ENCODE data around the gene ATXN7.

Gene ATXN7

DNA sequence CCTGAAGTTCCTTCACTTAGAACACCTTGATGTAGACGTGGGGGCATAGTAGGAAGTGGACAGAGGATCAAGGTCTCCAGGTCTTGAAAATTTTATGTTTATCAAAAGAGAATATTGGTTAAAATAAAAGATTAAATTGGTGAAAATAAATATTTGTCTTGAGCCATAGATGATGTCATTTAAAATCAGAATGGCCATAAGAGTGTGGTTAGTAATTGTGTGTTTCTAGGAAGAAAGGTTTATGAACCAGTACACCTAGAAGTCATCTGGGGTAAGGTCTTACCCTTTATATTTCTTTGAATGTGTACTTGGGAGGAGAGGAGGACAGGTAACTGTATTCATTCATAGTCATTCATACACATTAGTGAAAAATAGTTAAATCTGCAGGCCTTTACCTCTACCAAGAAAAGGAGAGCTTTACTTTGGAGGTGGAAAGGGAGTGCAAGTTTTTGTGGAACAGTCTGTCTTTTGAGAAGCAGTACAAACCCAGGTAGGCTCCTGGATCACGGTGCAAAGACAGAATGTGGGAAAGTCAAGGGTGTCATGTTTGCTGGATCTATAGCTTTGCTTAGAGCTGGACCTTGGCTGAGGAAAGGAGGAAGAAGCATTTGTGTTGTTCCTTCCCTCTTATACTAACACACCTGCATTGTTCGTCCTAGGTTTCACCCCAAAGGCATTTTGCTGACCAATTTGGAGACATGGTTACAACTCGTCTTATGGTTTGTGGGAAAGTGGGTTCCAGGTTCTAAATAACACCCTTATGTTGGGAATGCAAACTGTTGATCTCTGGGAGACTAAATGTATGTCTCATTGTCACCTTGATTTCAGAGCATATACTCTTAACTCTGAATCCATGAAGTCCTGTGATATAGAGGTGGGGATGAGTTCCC lies 42.3 kb downstream of the ATXN7 start:
- no peak for DNase-seq

DNA sequence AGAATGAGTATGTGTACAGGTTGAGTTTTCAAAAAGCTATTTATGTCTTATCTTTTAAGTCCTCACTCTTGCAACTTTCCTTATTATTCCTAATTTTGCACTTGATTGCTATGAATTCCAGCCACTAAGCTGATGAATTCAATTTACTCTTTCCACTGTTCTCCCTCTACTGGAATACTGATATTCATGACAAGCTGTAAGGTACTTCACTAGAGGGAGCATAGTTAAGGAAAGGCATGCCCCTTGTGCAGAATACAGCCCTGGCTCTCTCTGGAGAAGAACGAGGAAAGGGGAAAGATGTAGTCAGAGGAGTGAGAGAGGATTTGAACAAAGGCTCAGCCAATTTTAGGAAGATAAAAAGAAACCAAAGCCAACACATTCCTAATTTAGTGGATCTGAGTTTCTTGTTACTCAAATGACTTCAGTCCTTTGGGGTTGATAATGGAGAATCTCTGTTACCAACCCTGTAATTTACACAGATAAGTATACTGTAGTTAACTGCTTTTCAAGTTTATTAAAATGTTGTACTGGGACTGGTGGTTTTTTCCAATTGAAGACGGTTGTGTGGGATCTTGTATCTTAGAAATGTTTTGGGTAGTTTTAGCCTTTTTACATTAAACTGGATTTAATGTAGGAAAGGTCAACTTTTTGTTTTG lies 44.5 kb downstream of the ATXN7 start:
- no peak for DNase-seq

DNA sequence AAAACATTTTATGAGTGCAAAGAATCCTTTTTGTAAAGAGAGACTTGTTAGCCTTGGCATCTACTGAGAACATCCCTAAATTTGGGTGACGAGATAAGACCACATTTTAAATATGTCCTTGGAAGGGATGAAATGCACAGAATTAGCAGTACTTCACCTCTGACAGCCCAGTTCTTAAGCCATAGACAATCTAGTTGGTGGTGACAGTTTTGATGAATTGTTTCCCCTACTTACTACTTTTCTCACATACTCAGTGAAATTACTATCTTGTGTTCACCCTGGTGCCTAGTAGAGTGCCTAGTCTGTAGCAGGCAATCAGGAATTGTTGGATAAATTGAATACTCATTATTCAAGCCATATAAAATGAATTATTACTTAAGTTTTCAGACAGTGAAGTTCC lies 45.1 kb downstream of the ATXN7 start:
- DNase-seq, result no peak

DNA sequence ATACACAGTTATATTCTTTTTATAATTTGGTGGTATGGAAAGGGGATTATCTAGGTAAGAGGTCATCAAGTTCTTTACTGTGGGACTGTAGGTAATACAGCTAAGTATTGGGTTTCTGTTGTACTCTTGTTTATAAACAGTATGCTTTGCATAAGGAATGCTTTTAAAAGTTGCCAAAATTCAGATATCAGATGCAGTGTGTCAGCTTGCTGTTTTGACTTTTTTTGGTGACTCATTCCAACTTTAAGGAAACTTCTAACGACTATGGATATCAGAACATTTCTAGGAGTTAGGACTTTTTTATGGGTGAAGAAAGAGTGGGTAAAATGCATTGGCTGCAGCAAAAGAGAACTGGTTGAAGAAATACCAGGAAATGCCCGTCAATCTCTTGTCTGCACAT lies 45.8 kb downstream of the ATXN7 start:
- DNase-seq, result no peak

DNA sequence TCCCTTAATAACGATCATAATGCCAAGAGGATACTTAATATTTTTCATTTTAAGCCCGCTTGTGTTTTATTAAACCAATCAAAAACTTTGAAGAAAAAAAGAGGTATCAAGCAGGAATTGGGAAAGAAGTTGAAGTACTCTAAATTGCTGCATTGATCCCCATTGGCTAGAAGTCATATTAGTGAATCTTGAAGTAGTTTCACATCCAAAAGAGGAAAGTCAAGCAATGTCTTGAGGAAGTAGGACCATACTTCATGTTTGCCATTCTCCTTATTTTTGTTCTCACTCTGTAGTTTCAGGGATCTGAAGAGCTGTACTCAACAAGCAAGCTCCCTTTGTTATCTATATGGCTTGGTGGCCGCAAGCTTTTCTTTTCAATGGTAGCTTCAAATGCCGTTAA lies 46.3 kb downstream of the ATXN7 start:
- no peak for DNase-seq

DNA sequence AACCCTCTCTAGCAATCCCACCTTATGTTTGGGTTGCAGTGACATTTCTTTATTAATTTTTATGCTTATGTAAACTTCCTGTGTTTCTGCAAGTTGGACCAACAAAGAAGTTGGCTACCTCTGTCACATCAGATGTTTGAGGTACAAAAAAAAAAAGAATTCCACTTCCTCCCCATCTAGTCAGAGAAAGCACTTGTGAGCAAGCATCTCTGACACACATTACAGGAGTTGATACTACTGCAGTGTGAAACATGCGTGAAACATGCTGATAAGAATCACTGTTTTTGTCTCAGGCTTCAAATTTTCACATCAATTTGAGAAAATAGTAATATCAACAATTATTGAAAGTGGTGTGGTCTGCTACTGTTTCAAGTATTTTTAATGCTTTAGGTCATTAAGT lies 47.2 kb downstream of the ATXN7 start:
- DNase-seq, result no peak

DNA sequence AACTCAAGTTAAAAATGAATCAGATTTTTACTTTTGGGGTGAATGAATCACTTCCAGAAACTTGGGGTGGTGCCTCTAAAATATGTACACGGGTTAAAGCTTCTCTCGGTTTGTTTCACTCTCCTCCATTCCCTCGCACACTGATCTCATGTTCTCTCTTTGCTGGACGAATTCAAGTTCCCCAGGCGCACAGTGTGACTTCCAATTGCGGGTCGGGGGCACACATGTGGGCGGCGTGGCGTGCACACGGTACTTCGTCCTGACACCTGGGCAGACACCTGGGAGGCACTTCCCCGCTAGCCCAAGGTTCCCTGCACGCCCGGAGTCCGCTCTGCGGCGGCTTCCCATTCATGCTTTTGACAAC lies 47.8 kb downstream of the ATXN7 start:
- no peak for DNase-seq

DNA sequence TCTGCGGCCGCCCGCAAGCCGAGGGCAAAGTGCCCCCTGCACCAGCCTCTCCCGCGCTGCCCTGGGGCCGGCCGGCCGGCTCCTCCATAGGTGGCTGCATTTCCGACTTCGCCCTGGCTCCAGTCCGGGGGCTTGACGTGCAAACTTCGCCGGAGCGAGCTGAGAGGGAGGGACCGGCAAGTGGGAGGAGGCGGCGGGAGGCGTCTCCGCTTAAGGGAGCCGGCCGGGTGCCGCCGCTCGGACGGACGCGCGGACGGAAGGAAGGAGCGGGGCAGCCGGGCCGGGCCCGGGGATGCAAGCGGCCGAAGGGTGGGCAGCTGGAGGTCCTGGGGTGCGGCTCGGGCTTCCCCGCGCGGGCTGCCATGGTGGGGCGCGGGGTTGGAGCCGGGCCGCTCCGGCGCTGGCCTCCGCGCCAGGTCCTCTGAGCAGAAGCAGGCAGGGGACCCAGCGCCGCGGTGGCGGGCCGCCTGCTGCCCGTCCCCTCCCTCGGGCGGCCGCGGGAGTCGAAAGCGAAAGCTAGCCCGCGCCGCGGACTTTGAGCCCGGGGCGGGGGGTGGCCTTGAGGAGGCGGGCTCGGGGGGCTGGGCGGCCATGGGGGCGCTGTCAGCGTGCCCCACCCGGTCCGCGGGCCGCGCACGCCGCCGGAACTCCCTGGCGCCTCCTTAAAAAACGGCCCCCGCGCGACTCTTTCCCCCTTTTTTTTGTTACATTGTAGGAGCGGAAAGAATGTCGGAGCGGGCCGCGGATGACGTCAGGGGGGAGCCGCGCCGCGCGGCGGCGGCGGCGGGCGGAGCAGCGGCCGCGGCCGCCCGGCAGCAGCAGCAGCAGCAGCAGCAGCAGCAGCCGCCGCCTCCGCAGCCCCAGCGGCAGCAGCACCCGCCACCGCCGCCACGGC lies 48.5 kb downstream of the ATXN7 start, which contains the start of gene SCAANT1:
TSS of gene SCAANT1 (minus strand) at position 511 of the 895 bp plus-strand sequence.
- DNase-seq, result peak; percentile 75

DNA sequence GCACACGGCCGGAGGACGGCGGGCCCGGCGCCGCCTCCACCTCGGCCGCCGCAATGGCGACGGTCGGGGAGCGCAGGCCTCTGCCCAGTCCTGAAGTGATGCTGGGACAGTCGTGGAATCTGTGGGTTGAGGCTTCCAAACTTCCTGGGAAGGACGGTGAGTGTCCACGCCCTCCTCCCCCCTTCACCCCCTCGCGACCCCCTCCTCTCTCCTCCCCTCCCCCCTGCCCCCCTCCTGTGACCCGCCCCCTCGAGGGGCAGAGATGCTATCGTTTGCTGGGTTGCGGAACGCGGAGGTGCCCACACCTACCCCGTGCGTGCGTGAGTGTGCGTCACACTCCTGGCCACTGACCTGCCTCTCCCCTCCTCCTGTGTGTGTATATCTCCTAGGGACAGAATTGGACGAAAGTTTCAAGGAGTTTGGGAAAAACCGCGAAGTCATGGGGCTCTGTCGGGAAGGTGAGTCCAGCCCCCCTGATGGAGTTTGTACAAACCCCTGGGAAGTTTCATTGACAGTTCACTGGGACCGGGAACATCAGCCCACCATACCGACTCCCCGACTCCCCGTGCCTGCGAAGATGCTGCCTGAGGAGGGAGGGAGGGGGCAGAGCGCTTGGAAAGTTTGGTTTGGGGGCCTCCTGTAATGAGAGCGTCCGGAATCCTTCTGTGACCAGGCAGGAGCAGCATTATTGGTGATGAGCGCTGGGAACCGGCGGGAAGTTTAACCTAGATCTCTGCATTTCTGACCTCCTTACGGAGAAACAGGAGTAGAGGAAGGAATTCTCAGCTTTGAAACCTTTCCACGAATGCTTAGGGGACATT lies 49.3 kb downstream of the ATXN7 start:
- DNase-seq, result peak; percentile 37

DNA sequence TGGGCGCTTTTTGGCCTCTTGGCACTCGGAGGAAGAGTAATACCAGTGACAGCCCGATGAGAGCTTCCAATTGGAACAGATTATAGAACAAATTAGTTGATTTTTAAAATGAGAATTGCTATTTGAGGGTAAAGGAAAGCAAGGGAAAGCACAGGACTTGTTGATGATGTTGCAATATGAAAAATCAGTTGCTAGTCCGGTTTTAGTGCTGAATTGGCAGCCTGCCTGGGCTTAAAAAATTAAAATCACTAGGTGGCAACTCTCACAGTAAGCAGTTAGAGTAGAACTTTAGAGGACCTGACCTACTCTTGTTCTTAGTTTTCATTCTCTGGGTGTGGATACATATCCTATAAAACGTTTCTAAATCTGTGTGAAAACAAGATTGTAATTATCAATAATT lies 50.6 kb downstream of the ATXN7 start:
- DNase-seq, result no peak

DNA sequence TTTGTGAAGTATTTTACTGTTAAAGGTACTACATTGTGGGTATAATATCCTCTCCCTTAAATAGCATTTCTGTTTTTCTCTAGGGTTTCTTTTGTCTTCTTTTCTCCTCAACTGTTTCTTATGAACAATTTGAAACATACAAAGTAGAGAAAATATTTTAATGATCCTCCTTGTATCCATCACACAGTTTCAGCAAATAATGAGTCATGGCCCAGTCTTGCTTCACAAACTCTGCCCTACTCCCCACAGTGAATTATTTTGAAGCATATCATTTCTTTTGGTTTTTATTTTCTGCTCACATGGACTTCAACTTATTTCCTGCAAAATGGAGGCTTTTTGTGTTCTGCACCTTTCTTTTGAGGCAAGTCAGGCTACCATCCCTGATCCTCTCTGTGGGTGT lies 54.7 kb downstream of the ATXN7 start:
- no peak for DNase-seq

DNA sequence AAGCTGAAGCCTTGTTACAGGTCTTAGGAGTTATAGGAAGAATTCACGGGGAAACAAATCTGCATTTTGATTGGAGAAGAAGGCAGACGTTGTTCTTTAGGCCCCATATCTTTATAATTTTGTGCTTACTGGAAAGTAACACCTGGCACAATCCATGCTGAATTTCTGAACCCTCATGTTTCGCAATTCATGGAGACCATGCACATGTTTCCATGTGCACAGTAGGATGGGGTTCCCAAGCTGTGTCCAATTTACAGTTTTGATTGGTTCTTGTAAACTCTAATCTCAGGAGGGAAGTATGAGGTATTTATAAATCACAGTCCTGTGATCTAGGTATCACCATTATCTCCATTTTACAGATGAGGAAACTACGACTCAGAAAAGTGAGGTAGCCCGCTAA lies 56.3 kb downstream of the ATXN7 start:
- DNase-seq, result no peak

DNA sequence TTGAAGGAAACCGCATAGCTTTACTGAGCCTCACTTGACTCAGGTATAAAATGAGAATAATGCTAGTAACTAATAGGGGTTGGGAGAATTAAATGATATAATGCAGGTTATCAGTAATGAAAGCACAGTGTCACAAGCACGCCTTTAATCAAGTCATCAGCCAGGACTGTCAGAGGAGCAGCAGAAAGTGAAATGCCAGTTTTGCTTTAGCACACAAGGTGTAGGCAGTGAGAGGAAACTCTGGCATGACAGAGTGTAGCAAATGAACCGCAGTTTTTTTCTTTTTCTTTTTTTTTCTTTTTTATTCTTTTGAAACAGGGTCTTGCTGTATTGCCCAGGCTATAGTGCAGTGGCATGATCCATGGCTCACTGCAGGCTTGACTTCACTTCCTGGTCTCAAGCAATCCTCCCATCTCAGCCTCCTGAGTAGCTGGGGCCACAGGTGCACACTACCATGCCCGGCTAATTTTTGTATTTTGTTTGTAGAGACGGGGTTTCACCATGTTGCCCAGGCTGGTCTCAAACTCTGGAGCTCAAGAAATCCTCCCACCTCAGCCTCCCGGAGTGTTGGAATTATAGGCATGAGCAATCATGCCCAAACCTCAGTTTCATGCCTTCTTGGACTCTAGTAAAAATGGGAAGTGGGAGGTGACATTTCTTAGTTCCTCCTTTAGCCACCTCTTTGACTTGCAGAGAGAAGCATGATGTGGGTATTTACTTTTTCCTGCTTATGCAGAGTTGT lies 58.2 kb downstream of the ATXN7 start:
- no peak for DNase-seq

DNA sequence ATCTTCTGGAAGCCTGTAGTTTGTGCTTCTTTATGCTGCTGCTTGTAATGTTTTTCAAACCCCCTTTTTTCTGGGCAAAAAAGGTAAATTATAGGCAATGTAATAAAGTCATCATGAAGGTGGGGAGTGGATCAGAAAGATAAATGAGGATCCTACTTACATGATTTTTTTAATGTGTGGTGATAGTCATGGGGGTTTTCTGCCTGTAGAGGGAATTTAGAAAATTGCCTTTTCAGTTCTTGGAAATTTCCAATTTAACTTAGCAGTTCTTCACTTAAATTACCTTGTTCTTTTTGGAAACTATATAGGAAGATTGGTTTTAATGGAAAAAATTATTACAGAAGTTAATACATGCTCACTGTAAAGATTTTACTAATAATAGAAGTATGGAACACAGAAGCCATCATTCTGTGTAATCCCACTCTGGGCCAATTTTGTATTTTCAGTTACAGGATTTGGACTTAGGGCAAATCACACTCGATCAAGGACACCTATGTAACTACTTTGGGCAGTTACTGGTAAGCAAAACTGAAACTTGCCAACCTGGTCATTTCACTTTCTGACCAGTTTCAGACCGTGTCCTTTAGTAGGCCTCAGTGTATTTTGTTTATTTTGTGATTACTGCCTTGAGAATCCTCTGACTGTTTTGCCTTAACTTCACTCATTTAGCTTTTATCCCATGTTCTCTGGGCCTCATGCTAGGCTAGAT lies 59.0 kb downstream of the ATXN7 start:
- DNase-seq, result no peak

DNA sequence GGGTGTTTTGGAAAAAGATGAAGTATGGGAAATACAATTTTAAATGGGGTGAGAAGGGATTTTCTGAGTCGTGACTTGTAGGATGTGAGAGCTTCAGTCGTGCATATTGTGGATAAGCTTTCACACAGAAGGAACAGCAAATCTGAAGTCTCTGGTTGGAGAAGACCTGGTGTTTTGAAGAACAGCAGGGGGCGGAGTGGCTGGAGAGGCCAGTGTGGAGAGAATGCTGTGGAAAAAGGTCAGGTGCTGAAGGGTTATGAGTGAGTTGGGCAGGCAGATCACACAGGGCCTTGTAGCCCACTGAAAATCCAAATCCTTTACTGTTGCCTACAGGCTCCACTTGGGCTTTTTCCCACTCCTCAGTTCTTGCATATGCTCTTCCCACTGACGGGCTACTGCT lies 62.6 kb downstream of the ATXN7 start:
- no peak for DNase-seq

DNA sequence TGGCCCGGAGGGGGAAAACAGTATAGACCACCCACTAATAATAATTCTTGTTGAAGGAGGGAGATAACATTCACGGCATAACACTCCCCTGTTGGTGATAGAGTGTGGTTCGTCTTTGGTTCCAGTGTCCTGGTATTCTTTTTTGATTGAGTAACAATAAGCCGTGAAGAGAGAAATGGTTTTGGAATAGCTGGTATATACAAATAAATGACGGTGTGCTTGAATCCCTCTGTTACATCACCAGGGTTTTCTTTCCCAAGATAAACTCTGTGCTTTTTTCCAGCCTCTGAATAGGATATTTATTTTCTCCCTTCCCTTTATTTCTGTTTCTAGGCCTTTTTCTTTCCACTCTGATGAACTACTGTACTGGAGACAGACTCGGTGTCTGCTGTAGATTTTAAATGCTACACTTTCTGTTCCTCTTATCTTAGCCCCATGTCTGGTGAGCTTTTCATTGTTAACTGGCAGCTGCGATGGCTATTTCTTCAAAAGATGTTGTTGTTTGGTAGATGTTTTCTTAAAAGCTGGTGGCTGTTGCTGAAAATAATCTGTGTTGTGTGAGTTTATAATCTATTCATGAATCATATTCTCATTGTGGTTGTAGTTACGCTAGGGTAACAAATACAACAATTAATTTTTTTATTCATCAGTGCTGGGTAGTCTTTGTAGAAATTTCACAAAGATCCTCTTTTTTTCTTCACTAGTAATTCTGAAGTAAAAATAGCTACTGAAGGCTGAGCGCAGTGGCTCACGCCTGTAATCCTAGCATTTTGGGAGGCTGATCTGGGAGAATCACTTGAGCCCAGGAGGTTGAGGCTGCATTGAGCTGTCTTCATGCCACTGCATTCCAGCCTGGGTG lies 64.0 kb downstream of the ATXN7 start:
- DNase-seq, result no peak

DNA sequence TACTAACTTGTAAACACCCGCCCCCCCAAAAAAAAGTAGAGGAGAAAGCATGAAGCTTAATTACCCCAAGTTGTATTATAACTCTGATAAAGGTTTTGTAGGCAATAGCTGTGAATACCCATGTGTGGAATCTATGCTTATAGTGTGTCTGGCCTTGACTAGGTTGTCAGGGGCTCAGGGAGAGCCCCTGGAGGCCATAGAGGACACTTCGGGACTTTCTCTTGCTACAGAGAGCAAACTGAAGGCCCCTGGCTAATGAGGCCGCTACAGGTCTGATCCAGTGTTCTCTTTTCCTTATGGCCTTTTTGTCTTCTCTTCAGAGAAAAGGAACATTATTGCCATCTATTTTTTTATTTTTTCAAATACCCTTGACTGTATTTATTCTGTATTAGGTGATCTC lies 67.6 kb downstream of the ATXN7 start:
- DNase-seq, result no peak

DNA sequence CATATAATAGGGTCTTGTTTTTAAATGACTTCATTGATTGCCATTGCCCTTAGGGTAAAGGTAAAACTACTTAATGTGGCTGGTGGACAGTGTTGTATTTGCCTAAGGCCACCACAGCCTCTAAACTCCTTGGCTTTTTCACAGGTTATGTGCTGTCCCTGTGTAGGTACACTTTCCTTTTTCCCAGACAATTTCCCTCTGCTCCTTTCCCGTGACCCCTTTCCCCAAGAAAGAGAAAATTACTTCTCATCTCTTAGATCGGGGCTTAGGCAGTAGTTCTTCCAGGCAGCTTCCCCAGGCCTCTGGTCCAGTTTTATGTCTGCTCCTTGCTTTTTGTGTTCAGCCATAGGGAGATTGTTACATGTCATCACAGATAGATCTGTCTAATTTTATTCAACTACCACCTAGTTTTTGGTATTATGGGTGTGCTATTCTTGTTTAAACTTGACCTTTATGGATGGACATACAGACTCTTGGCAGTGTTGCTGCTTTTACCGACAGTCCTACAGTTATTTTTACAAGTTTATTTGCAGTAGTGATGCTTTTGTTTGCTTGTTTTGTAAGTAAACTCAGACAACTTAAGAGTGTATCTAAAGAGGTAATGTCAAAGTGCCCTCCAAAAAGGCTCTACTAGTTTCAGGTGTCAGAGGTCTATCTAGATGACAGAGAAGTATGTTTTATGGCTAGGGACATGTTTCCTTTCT lies 69.0 kb downstream of the ATXN7 start:
- DNase-seq, result no peak

DNA sequence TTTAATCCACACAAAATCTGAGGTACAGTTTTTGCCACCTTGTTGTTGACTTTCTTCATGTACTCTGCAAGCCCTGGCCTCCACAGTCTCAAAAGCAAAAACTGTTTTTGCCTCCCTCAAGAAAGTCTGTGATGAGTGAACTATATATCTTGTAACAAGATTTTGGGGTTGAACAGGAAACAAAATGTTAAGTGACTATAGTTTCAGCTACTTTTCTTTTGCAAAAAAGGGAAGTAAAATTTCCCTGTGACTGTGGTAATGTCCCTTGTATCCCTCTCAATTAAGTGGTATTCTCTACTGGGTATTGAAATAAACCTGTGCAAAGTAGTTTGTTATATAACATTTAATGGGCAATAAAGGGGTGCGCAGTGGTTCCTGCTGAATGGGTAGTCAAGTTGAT lies 69.8 kb downstream of the ATXN7 start:
- DNase-seq, result no peak

All from T1000 (cell line).